Tibial nerve (tissue), 4 donors: ENCODE measurements around the gene MORN1. TPM values are rescaled to one million over a fixed set of nuclear protein-coding genes. Genes with fewer than 3 reads are reported as not detected.

ENCODE experiments used
- DNase-seq, 2 donors: peaks; one replicate each; pipeline ENCODE4 v3.0.0-alpha.2; 2019; ENCODE audit warnings: low spot score in 2 of 2
- H3K27ac ChIP-seq, 4 donors: fragments of 200-600 bp; sonication (generic) in 3 of 4; one replicate each; pipeline ENCODE4 v1.5.1; 2017 to 2019; ENCODE audit warnings: mild to moderate bottlenecking in 1 of 4
- H3K27me3 ChIP-seq, 2 donors: fragments of 200-600 bp; sonication (generic) in 1 of 2; one replicate each; pipeline versions ENCODE4 v1.5.1 to v1.6.0; 2017 to 2019
- H3K36me3 ChIP-seq, 3 donors: fragments of 200-600 bp; sonication (generic); one replicate each; pipeline ENCODE4 v1.5.1; 2018 to 2019
- H3K4me1 ChIP-seq, 4 donors: fragments of 200-600 bp; sonication (generic) in 3 of 4; one replicate each; pipeline ENCODE4 v1.5.1; 2017 to 2019
- H3K4me3 ChIP-seq, 4 donors: fragments of 200-600 bp; sonication (generic) in 3 of 4; one replicate each; pipeline ENCODE4 v1.5.1; 2017 to 2019; ENCODE audit warnings: mild to moderate bottlenecking in 1 of 4, moderate library complexity in 1 of 4
- H3K9me3 ChIP-seq, 4 donors: fragments of 200-600 bp; sonication (generic) in 3 of 4; one replicate each; pipeline ENCODE4 v1.5.1; 2017 to 2019
- CTCF ChIP-seq, 5 experiments: fragments of 200-600 bp in 3 of 5; fragments of 450-650 bp in 2 of 5; sonication (generic) in 3 of 5; IDR thresholded peaks; one replicate each; pipeline ENCODE4 v1.5.1; 2016 to 2019; ENCODE audit warnings: antibody characterized with exemption in 5 of 5, mild to moderate bottlenecking in 3 of 5, moderate library complexity in 2 of 5
- EP300 ChIP-seq, 2 donors: sonication (generic); formaldehyde crosslinking; IDR thresholded peaks; one replicate each; pipeline ENCODE4 v1.6.1; 2017; ENCODE audit warnings: antibody characterized with exemption in 2 of 2, mild to moderate bottlenecking in 1 of 2
- POLR2A ChIP-seq, 2 donors: fragments of 450-650 bp; IDR thresholded peaks; one replicate each; pipeline ENCODE4 v1.6.1; 2017; ENCODE audit warnings: antibody characterized with exemption in 2 of 2, mild to moderate bottlenecking in 2 of 2, moderate library complexity in 2 of 2
- WGBS, 2 donors: methylation state at CpG; one replicate each; pipeline ENCODE4 v1.1.5; 2018; 5-methylcytosine and 5-hydroxymethylcytosine counted together
- total RNA-seq, 4 donors: library from RNA; depleted of rRNA; stranded (reverse); fragments of >200 nt; gene quantifications; one replicate each; pipeline ENCODE4 v1.1.0, GENCODE V29; 2016

The MORN1 gene
- total RNA-seq, 4 donors from 2014 or later = 8.7 to 21.9 (median 16.1) TPM

GRCh38 chr1:2349806-2350205 lies 41.5 kb downstream of the MORN1 start:
- no peak for TF ChIP-seq CTCF (IDR thresholded peaks at IDR 0.05)
- no peak for TF ChIP-seq EP300 (IDR thresholded peaks at IDR 0.05)
- TF ChIP-seq POLR2A (IDR thresholded peaks at IDR 0.05) = no peak
- no peaks in the 10 kb centered on the region for H3K36me3 ChIP-seq
- no peaks in the 10 kb centered on the region for H3K9me3 ChIP-seq
- H3K27me3 ChIP-seq = no peaks in the 10 kb centered on the region
- H3K4me3 ChIP-seq = no peak overlapping the region
- 69 to 71% methylated on average over 9 of the region's 9 CpGs for WGBS, 2 donors
- DNase-seq = no peak
- H3K27ac ChIP-seq = no peak overlapping the region
- no peaks in the 10 kb centered on the region for H3K4me1 ChIP-seq

- no peaks in the 10 kb centered on the region for H3K4me1 ChIP-seq
- H3K27ac ChIP-seq = no peak overlapping the region
- H3K9me3 ChIP-seq = no peaks in the 10 kb centered on the region
- H3K4me3 ChIP-seq = no peak overlapping the region
- no peaks in the 10 kb centered on the region for H3K36me3 ChIP-seq
- H3K27me3 ChIP-seq = no peaks in the 10 kb centered on the region
- TF ChIP-seq EP300 (IDR thresholded peaks at IDR 0.05) (no peak), CTCF (IDR thresholded peaks at IDR 0.05) (no peak), POLR2A (IDR thresholded peaks at IDR 0.05) (no peak)
- no peak for DNase-seq
- WGBS, 2 donors = 88 to 92% methylated on average over 26 to 53 of the region's 59 CpGs
Measured at GRCh38 chr1:2348346-2349325, 42.7 kb downstream of the MORN1 start.

- DNase-seq = no peak
Measured at GRCh38 chr1:2347896-2348295, 43.5 kb downstream of the MORN1 start.

GRCh38 chr1:2347409-2347785 lies 44.0 kb downstream of the MORN1 start:
- Histone ChIP-seq H3K27ac (no peak overlapping the region), H3K9me3 (no peaks in the 10 kb centered on the region), H3K4me1 (no peaks in the 10 kb centered on the region), H3K4me3 (no peak overlapping the region), H3K36me3 (no peaks in the 10 kb centered on the region), H3K27me3 (no peaks in the 10 kb centered on the region)
- no peak for DNase-seq
- WGBS, 2 donors = 91 to 98% methylated on average over 6 to 8 of the region's 13 CpGs
- TF ChIP-seq EP300 (IDR thresholded peaks at IDR 0.05) (no peak), CTCF (IDR thresholded peaks at IDR 0.05) (no peak), POLR2A (IDR thresholded peaks at IDR 0.05) (no peak)

More at GRCh38 chr1:2347896-2348295, 43.5 kb downstream of the MORN1 start:
- 79 to 88% methylated on average over 18 to 21 of the region's 23 CpGs for WGBS, 2 donors
- Histone ChIP-seq H3K27me3 (no peaks in the 10 kb centered on the region), H3K36me3 (no peaks in the 10 kb centered on the region), H3K4me3 (no peak overlapping the region), H3K27ac (no peak overlapping the region), H3K4me1 (no peaks in the 10 kb centered on the region), H3K9me3 (no peaks in the 10 kb centered on the region)
- TF ChIP-seq POLR2A (IDR thresholded peaks at IDR 0.05) = no peak

- no peak for TF ChIP-seq CTCF (IDR thresholded peaks at IDR 0.05)
- no peak for TF ChIP-seq EP300 (IDR thresholded peaks at IDR 0.05)
- TF ChIP-seq POLR2A (IDR thresholded peaks at IDR 0.05) = no peak
- H3K9me3 ChIP-seq = no peaks in the 10 kb centered on the region
- no peaks in the 10 kb centered on the region for H3K4me1 ChIP-seq
- no peak overlapping the region for H3K4me3 ChIP-seq
- H3K27ac ChIP-seq = no peak overlapping the region
- no peak for DNase-seq
- 78 to 81% methylated on average over 10 to 14 of the region's 17 CpGs for WGBS, 2 donors
- H3K27me3 ChIP-seq = no peaks in the 10 kb centered on the region
- no peaks in the 10 kb centered on the region for H3K36me3 ChIP-seq
Measured at GRCh38 chr1:2346691-2347408, 44.5 kb downstream of the MORN1 start.
